Measurements from ENCODE around the gene SMIM22. TPM values are rescaled to one million over a fixed set of nuclear protein-coding genes. Genes with fewer than 3 reads are reported as not detected.

Gene SMIM22
- total RNA-seq, 4 donors from 2014 or later = 4.6 TPM; not detected in 3

- H3K27me3 ChIP-seq = no peaks in the 10 kb centered on the region
- H3K36me3 ChIP-seq = no peaks in the 10 kb centered on the region
- no peak overlapping the region for H3K4me3 ChIP-seq
- DNase-seq = no peak
- H3K4me1 ChIP-seq = no peaks in the 10 kb centered on the region
- TF ChIP-seq CTCF (IDR thresholded peaks at IDR 0.05) (no peak), POLR2A (IDR thresholded peaks at IDR 0.05) (no peak)
- no peaks in the 10 kb centered on the region for H3K9me3 ChIP-seq
- no peak overlapping the region for H3K27ac ChIP-seq
- intact Hi-C loops (cut with DNase I; ENCODE audit: low total_unique reads) = no loop called here
These were observed 4.9 kb upstream of the SMIM22 start for GRCh38 chr16:4790261-4790660.

GRCh38 chr16:4790871-4791270, 4.3 kb upstream of the SMIM22 start:
- no peak for DNase-seq
- H3K4me3 ChIP-seq = no peak overlapping the region
- TF ChIP-seq POLR2A (IDR thresholded peaks at IDR 0.05) (no peak), CTCF (IDR thresholded peaks at IDR 0.05) (no peak)
- H3K36me3 ChIP-seq = no peaks in the 10 kb centered on the region
- no peaks in the 10 kb centered on the region for H3K27me3 ChIP-seq
- no peaks in the 10 kb centered on the region for H3K9me3 ChIP-seq
- no peak overlapping the region for H3K27ac ChIP-seq
- intact Hi-C loops (cut with DNase I; ENCODE audit: low total_unique reads) = no loop called here
- no peaks in the 10 kb centered on the region for H3K4me1 ChIP-seq

GRCh38 chr16:4792951-4793513, 2.1 kb upstream of the SMIM22 start:
- no peak for TF ChIP-seq CTCF (IDR thresholded peaks at IDR 0.05)
- TF ChIP-seq POLR2A (IDR thresholded peaks at IDR 0.05) = no peak
- Histone ChIP-seq H3K36me3 (no peaks in the 10 kb centered on the region), H3K4me1 (no peaks in the 10 kb centered on the region), H3K9me3 (no peaks in the 10 kb centered on the region), H3K27me3 (no peaks in the 10 kb centered on the region), H3K27ac (no peak overlapping the region), H3K4me3 (no peak overlapping the region)
- no peak for DNase-seq
- intact Hi-C loops (cut with DNase I; ENCODE audit: low total_unique reads) = no loop called here

- intact Hi-C loops (cut with DNase I; ENCODE audit: low total_unique reads) = no loop called here
- no peaks in the 10 kb centered on the region for H3K9me3 ChIP-seq
- H3K27ac ChIP-seq = no peak overlapping the region
- no peak for DNase-seq
- H3K4me3 ChIP-seq = no peak overlapping the region
- H3K4me1 ChIP-seq = peaks cover 0 to 2% of the 10 kb centered on the region in 2 donors
- TF ChIP-seq POLR2A (IDR thresholded peaks at IDR 0.05) = no peak
- no peak for TF ChIP-seq CTCF (IDR thresholded peaks at IDR 0.05)
- no peaks in the 10 kb centered on the region for H3K27me3 ChIP-seq
- no peaks in the 10 kb centered on the region for H3K36me3 ChIP-seq
These were observed 831 bp downstream of the SMIM22 start for GRCh38 chr16:4795828-4796572.

GRCh38 chr16:4796982-4797804, 2.0 kb downstream of the SMIM22 start:
- H3K36me3 ChIP-seq = no peaks in the 10 kb centered on the region
- peaks cover 0 to 11% of the 10 kb centered on the region in 2 donors for H3K4me1 ChIP-seq
- TF ChIP-seq CTCF (IDR thresholded peaks at IDR 0.05) = no peak
- no peak for TF ChIP-seq POLR2A (IDR thresholded peaks at IDR 0.05)
- no peak for DNase-seq
- no peak overlapping the region for H3K4me3 ChIP-seq
- H3K9me3 ChIP-seq = no peaks in the 10 kb centered on the region
- intact Hi-C loops (cut with DNase I; ENCODE audit: low total_unique reads) = no loop called here
- H3K27ac ChIP-seq = no peak overlapping the region
- no peaks in the 10 kb centered on the region for H3K27me3 ChIP-seq
